H1 (cell line): ENCODE data around the gene MARCHF3. TPM values are rescaled to one million over a fixed set of nuclear protein-coding genes. Genes with fewer than 3 reads are reported as not detected.

Experiments
- CTCF ChIA-PET: fragments of 300-600 bp; sonication (Branson Sonifier 250); formaldehyde crosslinking; loops from one replicate; lab custom pipeline; 2021; ENCODE audit not compliant: partially characterized antibody; lab: Charles Lee
- POLR2A ChIA-PET: fragments of 300-600 bp; sonication (Branson Sonifier 250); formaldehyde crosslinking; loops from one replicate; lab custom pipeline; 2021; ENCODE audit warnings: inconsistent platforms; ENCODE audit not compliant: partially characterized antibody; lab: Charles Lee
- DNase-seq, 2 experiments: peaks; one replicate each; pipeline versions ENCODE4 v3.0.0 to v3.0.0-alpha.2; 2010 to 2022; ENCODE audit warnings: low spot score in 2 of 2, low read depth in 1 of 2, mixed read lengths in 1 of 2
- FAIRE-seq: peaks from 2 replicates; lab custom pipeline; 2011; peaks lifted over from hg19 to GRCh38; lab: Jason Lieb, UNC
- H2AFZ ChIP-seq: 2 replicates; pipeline ENCODE4 v1.8.1; 2012; ENCODE audit warnings: low read length, inconsistent platforms
- H2AK5ac ChIP-seq: 2 replicates; pipeline ENCODE4 v1.6.1; 2013; ENCODE audit warnings: low read depth, low read length
- H2BK120ac ChIP-seq: replicated peaks from 2 replicates; pipeline ENCODE3; 2013; ENCODE audit warnings: low read depth, low read length, inconsistent platforms
- H2BK12ac ChIP-seq: 2 replicates; pipeline ENCODE4 v1.6.1; 2013; ENCODE audit warnings: low read depth, low read length
- H2BK15ac ChIP-seq: 2 replicates; pipeline ENCODE4 v1.6.1; 2013; ENCODE audit warnings: low read length
- H2BK20ac ChIP-seq: 2 replicates; pipeline ENCODE4 v1.6.1; 2013; ENCODE audit warnings: low read length
- H2BK5ac ChIP-seq: 2 replicates; pipeline ENCODE4 v1.6.1; 2013; ENCODE audit warnings: low read depth, low read length
- H3K14ac ChIP-seq: 2 replicates; pipeline ENCODE4 v1.6.1; 2013; ENCODE audit warnings: inconsistent platforms; ENCODE audit not compliant: insufficient read length
- H3K18ac ChIP-seq: 2 replicates; pipeline ENCODE4 v1.6.1; 2013; ENCODE audit warnings: low read length; ENCODE audit errors: extremely low read depth
- H3K23ac ChIP-seq: 2 replicates; pipeline ENCODE4 v1.6.1; 2013; ENCODE audit warnings: inconsistent platforms; ENCODE audit not compliant: insufficient read length
- H3K23me2 ChIP-seq: 2 replicates; pipeline ENCODE4 v1.6.1; 2013; ENCODE audit warnings: low read depth, low read length
- H3K27ac ChIP-seq: 2 replicates; pipeline ENCODE4 v1.6.1; 2011; ENCODE audit warnings: low read depth, low read length, inconsistent platforms
- H3K27me3 ChIP-seq, 4 experiments: replicated peaks in 1 of 4; 1 replicate in 1 of 4; 2 replicates in 3 of 4; pipeline versions ENCODE4 v1.6.1 to v1.8.1; 2011 to 2013; ENCODE audit warnings: low read length in 3 of 4, mild to moderate bottlenecking in 3 of 4, inconsistent platforms in 2 of 4, mixed read lengths in 2 of 4, moderate library complexity in 1 of 4; ENCODE audit not compliant: control insufficient read depth in 3 of 4, insufficient read depth in 3 of 4; ENCODE audit errors: extremely low read depth in 1 of 4
- H3K36me3 ChIP-seq, 4 experiments: 2 replicates each; pipeline versions ENCODE4 v1.6.1 to v1.8.1; 2011 to 2013; ENCODE audit warnings: mild to moderate bottlenecking in 4 of 4, low read length in 3 of 4, moderate library complexity in 2 of 4, control low read depth in 1 of 4, inconsistent platforms in 1 of 4; ENCODE audit not compliant: insufficient read depth in 4 of 4, control insufficient read depth in 2 of 4
- H3K4ac ChIP-seq: replicated peaks from 2 replicates; pipeline ENCODE3; 2013; ENCODE audit warnings: low read length, low read depth, mixed read lengths, inconsistent platforms; ENCODE audit not compliant: insufficient read length
- H3K4me1 ChIP-seq, 4 experiments: replicated peaks in 1 of 4; 1 replicate in 1 of 4; 2 replicates in 3 of 4; pipeline versions ENCODE4 v1.6.1 to v1.8.1; 2011 to 2013; ENCODE audit warnings: low read length in 3 of 4, inconsistent platforms in 2 of 4, mixed read lengths in 1 of 4; ENCODE audit not compliant: insufficient read depth in 4 of 4, control insufficient read depth in 3 of 4
- H3K4me2 ChIP-seq, 2 experiments: 2 replicates each; pipeline versions ENCODE4 v1.6.1 to v1.8.1; 2011 to 2013; ENCODE audit warnings: low read depth in 2 of 2, low read length in 2 of 2, control low read depth in 1 of 2, inconsistent platforms in 1 of 2, mild to moderate bottlenecking in 1 of 2; ENCODE audit not compliant: insufficient read depth in 1 of 2
- H3K4me3 ChIP-seq, 4 experiments: fragments of 200-600, 300-600 bp in 1 of 4; sonication (generic), shearing (Covaris generic), sonication (Bioruptor Twin) in 1 of 4; 2 replicates each; pipeline versions ENCODE4 v1.5.1 to v1.8.1; 2011 to 2016; ENCODE audit warnings: low read length in 4 of 4, low read depth in 3 of 4, control low read depth in 2 of 4, inconsistent platforms in 2 of 4, mild to moderate bottlenecking in 2 of 4, mixed read lengths in 1 of 4, moderate library complexity in 1 of 4; ENCODE audit not compliant: insufficient read depth in 2 of 4; ENCODE audit errors: extremely low read depth in 1 of 4
- H3K56ac ChIP-seq: replicated peaks from 2 replicates; pipeline ENCODE3; 2013; ENCODE audit warnings: low read depth, mild to moderate bottlenecking, mixed read lengths, low read length, inconsistent platforms; ENCODE audit not compliant: insufficient read length
- H3K79me1 ChIP-seq: 2 replicates; pipeline ENCODE4 v1.6.1; 2013; ENCODE audit warnings: low read depth, low read length, control low read depth
- H3K79me2 ChIP-seq, 2 experiments: 2 replicates each; pipeline versions ENCODE4 v1.6.1 to v1.8.1; 2012 to 2013; ENCODE audit warnings: low read length in 2 of 2, mild to moderate bottlenecking in 2 of 2, inconsistent platforms in 1 of 2; ENCODE audit not compliant: insufficient read depth in 2 of 2, control insufficient read depth in 1 of 2
- H3K9ac ChIP-seq, 4 experiments: replicated peaks in 1 of 4; 1 replicate in 1 of 4; 2 replicates in 3 of 4; pipeline versions ENCODE4 v1.6.1 to v1.8.1; 2011 to 2013; ENCODE audit warnings: low read depth in 3 of 4, low read length in 3 of 4, control low read depth in 2 of 4, mild to moderate bottlenecking in 2 of 4, moderate library complexity in 2 of 4, inconsistent platforms in 1 of 4; ENCODE audit errors: extremely low read depth in 1 of 4
- H3K9me3 ChIP-seq, 2 experiments: 2 replicates each; pipeline versions ENCODE4 v1.6.1 to v1.8.1; 2012 to 2013; ENCODE audit warnings: mild to moderate bottlenecking in 2 of 2, moderate library complexity in 2 of 2, control low read depth in 1 of 2, inconsistent platforms in 1 of 2, low read depth in 1 of 2, low read length in 1 of 2, mixed read lengths in 1 of 2; ENCODE audit not compliant: insufficient read depth in 2 of 2
- H4K20me1 ChIP-seq, 2 experiments: replicated peaks in 1 of 2; 2 replicates each; pipeline versions ENCODE3 to v1.8.1; 2011 to 2013; ENCODE audit warnings: inconsistent platforms in 2 of 2, low read length in 2 of 2, mild to moderate bottlenecking in 1 of 2; ENCODE audit not compliant: insufficient read depth in 2 of 2, control insufficient read depth in 1 of 2
- H4K5ac ChIP-seq: 2 replicates; pipeline ENCODE4 v1.6.1; 2013; ENCODE audit warnings: low read length, low read depth, mixed read lengths, inconsistent platforms; ENCODE audit not compliant: insufficient read length
- H4K8ac ChIP-seq: 2 replicates; pipeline ENCODE4 v1.8.0; 2013; ENCODE audit warnings: mild to moderate bottlenecking, moderate library complexity, low read length, inconsistent platforms; ENCODE audit not compliant: insufficient read depth; ENCODE audit errors: extremely low read depth
- H4K91ac ChIP-seq: replicated peaks from 2 replicates; pipeline ENCODE3; 2013; ENCODE audit warnings: low read length, mixed read lengths, inconsistent platforms; ENCODE audit not compliant: insufficient read length
- CBX8 ChIP-seq: fragments of 300-800, 300-1000 bp; sonication (generic); IDR thresholded peaks from 2 replicates; pipeline ENCODE4 v1.7.1; 2016; ENCODE audit warnings: low read depth, low read length, borderline replicate concordance
- CREB1 ChIP-seq: IDR thresholded peaks from 2 replicates; pipeline ENCODE4 v1.6.1; 2012; ENCODE audit warnings: inconsistent platforms
- EP300 ChIP-seq, 2 experiments: IDR thresholded peaks; 1 replicate in 1 of 2; 2 replicates in 1 of 2; pipeline ENCODE4 v1.6.1; 2011 to 2012; ENCODE audit warnings: low read depth in 2 of 2, low read length in 2 of 2, mild to moderate bottlenecking in 2 of 2, borderline replicate concordance in 1 of 2, inconsistent platforms in 1 of 2, moderate library complexity in 1 of 2
- GABPA ChIP-seq: IDR thresholded peaks from 2 replicates; pipeline ENCODE4 v1.6.1; 2011; ENCODE audit warnings: mild to moderate bottlenecking, low read length, moderate library complexity, borderline replicate concordance; ENCODE audit not compliant: insufficient read depth
- GTF2F1 ChIP-seq: IDR thresholded peaks from 2 replicates; pipeline ENCODE4 v1.6.1; 2012; ENCODE audit warnings: low read depth, low read length, improper control_type of control experiment, borderline replicate concordance
- KDM1A ChIP-seq: fragments of 200-600, 300-600 bp; sonication (generic); IDR thresholded peaks from 2 replicates; pipeline ENCODE4 v1.7.1; 2016; ENCODE audit warnings: mild to moderate bottlenecking, low read length, borderline replicate concordance
- MAFK ChIP-seq: IDR thresholded peaks from 2 replicates; pipeline ENCODE4 v1.6.1; 2012; ENCODE audit warnings: low read depth, mild to moderate bottlenecking, improper control_type of control experiment, low read length
- POLR2A ChIP-seq, 2 experiments: IDR thresholded peaks; 1 replicate in 1 of 2; 2 replicates in 1 of 2; pipeline ENCODE4 v1.6.1; 2011; ENCODE audit warnings: low read depth in 2 of 2, low read length in 2 of 2, mild to moderate bottlenecking in 2 of 2; ENCODE audit errors: control extremely low read depth in 1 of 2
- POLR2AphosphoS5 ChIP-seq: IDR thresholded peaks from 2 replicates; pipeline ENCODE4 v1.6.1; 2011; ENCODE audit warnings: low read depth, low read length
- SIRT6 ChIP-seq: IDR thresholded peaks from one replicate; pipeline ENCODE4 v1.7.1; 2012; ENCODE audit warnings: low read length, inconsistent platforms
- SRF ChIP-seq: IDR thresholded peaks from 2 replicates; pipeline ENCODE4 v1.6.1; 2011; ENCODE audit warnings: mild to moderate bottlenecking, low read depth, low read length, moderate library complexity
- WGBS, 2 experiments: shearing (Covaris generic) in 1 of 2; methylation state at CpG; one replicate each; pipeline versions ENCODE4 v1.1.6 to v1.1.7; 2013 to 2015; ENCODE audit warnings: low lambda C conversion rate in 2 of 2, mixed read lengths in 2 of 2, inconsistent platforms in 1 of 2, low coverage in 1 of 2, missing lambda C conversion rate in 1 of 2; ENCODE audit not compliant: insufficient replicate concordance in 2 of 2, insufficient coverage in 1 of 2, insufficient read length in 1 of 2; ENCODE audit errors: extremely low coverage in 1 of 2, missing lambda C conversion rate in 1 of 2; 5-methylcytosine and 5-hydroxymethylcytosine counted together
- polyA plus RNA-seq, 7 experiments: library from polyadenylated mRNA; depleted of rRNA in 3 of 7; stranded (reverse) in 5 of 7; unstranded in 2 of 7; fragments of >200 nt in 5 of 7; fragments of 200-250 nt in 2 of 7; gene quantifications; 1 replicate in 5 of 7; 2 replicates in 1 of 7; 4 replicates in 1 of 7; pipeline versions ENCODE4 v1.2.1 to v1.2.3, GENCODE V29; 2011 to 2013; ENCODE audit warnings: missing spikeins in 2 of 7, mixed read lengths in 2 of 7
- total RNA-seq: library from RNA; stranded (reverse); fragmentation: NEBNext Ultra II Directional; extraction: Animal tissue kit (Norgen Biotek cat#: 25700); gene quantifications from 2 replicates; pipeline ENCODE4 v1.2.1, GENCODE V29; 2021

Gene MARCHF3
- total and polyA plus RNA-seq, 2 of the 8 experiments (the other 6 are each of a cell fraction or from before 2014, with no cell fraction given) = 12.0 to 16.9 TPM

- H2BK15ac ChIP-seq = no peak overlapping the region
Measured at GRCh38 chr5:127003798-127004495, 26.4 kb downstream of the MARCHF3 start.

More at GRCh38 chr5:127003798-127004495, 26.4 kb downstream of the MARCHF3 start:
- 87% methylated on average over 7 of the region's 7 CpGs; no CpG with 5 or more reads in 1 of the 2 experiments for WGBS, 2 experiments
- Histone ChIP-seq H2BK5ac (no peak overlapping the region), H3K4me1 (peaks cover 0 to 4% (median 0%) of the 10 kb centered on the region in 4 experiments; a peak in 1 of 7 replicates), H3K79me1 (no peaks in the 10 kb centered on the region; the same call in 1 of the 2 replicates), H2BK20ac (no peak overlapping the region), H3K4me3 (no peak overlapping the region), H4K5ac (no peak overlapping the region), H3K23ac (no peak overlapping the region), H3K27me3 (no peaks in the 10 kb centered on the region), H2BK12ac (no peak overlapping the region), H3K18ac (no peak overlapping the region), H3K4me2 (no peak overlapping the region), H3K9ac (no peak overlapping the region), H2AFZ (no peak overlapping the region), H4K8ac (no peak overlapping the region), H3K56ac (no peak overlapping the region), H3K23me2 (no peaks in the 10 kb centered on the region; the same call in 1 of the 2 replicates), H3K79me2 (no peaks in the 10 kb centered on the region), H2AK5ac (no peak overlapping the region), H3K27ac (no peak overlapping the region), H2BK120ac (no peak overlapping the region), H3K9me3 (no peaks in the 10 kb centered on the region), H4K91ac (no peak overlapping the region), H4K20me1 (no peaks in the 10 kb centered on the region), H3K36me3 (no peaks in the 10 kb centered on the region), H3K14ac (no peak overlapping the region), H3K4ac (no peak overlapping the region)
- ChIA-PET CTCF (no interaction called here), POLR2A (interaction anchor here (1.5 kb wide), 1 partner anchor 20 kb away, joined by 3 read pairs; no protein-coding TSS in a partner anchor)
- no peak for FAIRE-seq
- no peak for TF ChIP-seq CREB1
- no peak for TF ChIP-seq GTF2F1
- no peak for TF ChIP-seq POLR2A (IDR thresholded peaks at IDR 0.05; ENCODE audit: control extremely low read depth in 1 of 2, low read depth in 2 of 2, low read length in 2 of 2)
- no peak for TF ChIP-seq POLR2AphosphoS5
- TF ChIP-seq KDM1A = no peak
- no peak for TF ChIP-seq EP300 (IDR thresholded peaks at IDR 0.05; ENCODE audit: borderline replicate concordance in 1 of 2, low read depth in 2 of 2, low read length in 2 of 2)
- TF ChIP-seq SIRT6 = no peak
- no peak for TF ChIP-seq MAFK
- TF ChIP-seq SRF = no peak
- TF ChIP-seq CBX8 = no peak
- TF ChIP-seq GABPA = no peak
- no peak for DNase-seq
